Retinal pigment epithelial cell (primary cell): ENCODE data around the gene ARHGEF7.

Experiments
- DNase-seq: peaks from one replicate; pipeline ENCODE4 v3.0.0-alpha.2; 2010; ENCODE audit warnings: low read depth
- H3K4me3 ChIP-seq: 2 replicates; pipeline ENCODE4 v1.5.1; 2011; ENCODE audit warnings: mild to moderate bottlenecking, low read length, control low read depth, moderate library complexity
- TF ChIP-seq, protein P1 (sequence below): conservative IDR thresholded peaks from 2 replicates; pipeline ENCODE4 v1.5.1; 2011; ENCODE audit warnings: low read depth, low read length, control low read depth, inconsistent platforms

Gene ARHGEF7

DNA sequence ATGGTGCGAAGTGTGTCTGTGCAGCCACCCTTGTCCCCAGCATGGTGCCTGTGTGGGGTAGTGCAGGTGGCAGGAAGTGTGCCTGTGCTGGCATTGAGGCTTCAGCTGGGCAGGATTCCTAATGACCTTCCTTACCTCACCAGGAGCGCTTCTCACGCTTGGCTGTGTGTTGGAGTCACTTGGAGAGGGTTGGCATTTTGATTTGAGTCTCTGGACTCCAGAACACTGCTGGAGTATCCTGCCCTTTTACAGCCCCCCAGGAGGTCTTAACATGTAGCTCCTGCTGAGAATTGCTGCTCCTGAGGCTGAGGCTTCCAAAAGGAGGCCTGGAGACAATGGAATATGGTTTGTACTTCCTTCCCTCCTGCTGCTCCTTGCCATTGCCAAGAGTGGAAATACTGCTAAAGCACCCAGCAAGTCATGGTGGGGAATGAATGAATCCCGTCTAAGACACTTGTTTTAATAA is 87.1 kb downstream of the ARHGEF7 start:
- TF ChIP-seq, protein P1, sequence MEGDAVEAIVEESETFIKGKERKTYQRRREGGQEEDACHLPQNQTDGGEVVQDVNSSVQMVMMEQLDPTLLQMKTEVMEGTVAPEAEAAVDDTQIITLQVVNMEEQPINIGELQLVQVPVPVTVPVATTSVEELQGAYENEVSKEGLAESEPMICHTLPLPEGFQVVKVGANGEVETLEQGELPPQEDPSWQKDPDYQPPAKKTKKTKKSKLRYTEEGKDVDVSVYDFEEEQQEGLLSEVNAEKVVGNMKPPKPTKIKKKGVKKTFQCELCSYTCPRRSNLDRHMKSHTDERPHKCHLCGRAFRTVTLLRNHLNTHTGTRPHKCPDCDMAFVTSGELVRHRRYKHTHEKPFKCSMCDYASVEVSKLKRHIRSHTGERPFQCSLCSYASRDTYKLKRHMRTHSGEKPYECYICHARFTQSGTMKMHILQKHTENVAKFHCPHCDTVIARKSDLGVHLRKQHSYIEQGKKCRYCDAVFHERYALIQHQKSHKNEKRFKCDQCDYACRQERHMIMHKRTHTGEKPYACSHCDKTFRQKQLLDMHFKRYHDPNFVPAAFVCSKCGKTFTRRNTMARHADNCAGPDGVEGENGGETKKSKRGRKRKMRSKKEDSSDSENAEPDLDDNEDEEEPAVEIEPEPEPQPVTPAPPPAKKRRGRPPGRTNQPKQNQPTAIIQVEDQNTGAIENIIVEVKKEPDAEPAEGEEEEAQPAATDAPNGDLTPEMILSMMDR: no peak
- no peak overlapping the region for H3K4me3 ChIP-seq
- no peak for DNase-seq

DNA sequence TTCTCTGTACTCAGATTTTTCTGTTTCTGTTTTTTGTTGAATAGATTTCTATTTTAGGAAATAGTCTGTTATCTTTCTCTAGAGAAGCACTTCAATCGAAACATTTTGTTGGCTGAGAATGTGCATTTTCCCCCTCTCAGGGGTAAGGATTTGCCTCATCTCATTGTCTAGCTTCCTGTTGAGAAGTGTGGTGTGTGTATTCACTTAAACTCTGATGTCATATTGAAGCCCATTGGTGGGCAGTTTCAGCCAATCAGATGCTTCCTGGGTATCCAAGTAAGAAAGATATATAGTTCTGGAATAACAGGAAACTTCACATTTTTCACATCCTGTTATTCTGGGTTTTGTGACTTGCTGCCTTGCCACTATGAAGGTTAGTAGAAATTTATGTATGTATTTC is 87.6 kb downstream of the ARHGEF7 start:
- no peak overlapping the region for H3K4me3 ChIP-seq
- TF ChIP-seq, protein P1: no peak
- DNase-seq: no peak

DNA sequence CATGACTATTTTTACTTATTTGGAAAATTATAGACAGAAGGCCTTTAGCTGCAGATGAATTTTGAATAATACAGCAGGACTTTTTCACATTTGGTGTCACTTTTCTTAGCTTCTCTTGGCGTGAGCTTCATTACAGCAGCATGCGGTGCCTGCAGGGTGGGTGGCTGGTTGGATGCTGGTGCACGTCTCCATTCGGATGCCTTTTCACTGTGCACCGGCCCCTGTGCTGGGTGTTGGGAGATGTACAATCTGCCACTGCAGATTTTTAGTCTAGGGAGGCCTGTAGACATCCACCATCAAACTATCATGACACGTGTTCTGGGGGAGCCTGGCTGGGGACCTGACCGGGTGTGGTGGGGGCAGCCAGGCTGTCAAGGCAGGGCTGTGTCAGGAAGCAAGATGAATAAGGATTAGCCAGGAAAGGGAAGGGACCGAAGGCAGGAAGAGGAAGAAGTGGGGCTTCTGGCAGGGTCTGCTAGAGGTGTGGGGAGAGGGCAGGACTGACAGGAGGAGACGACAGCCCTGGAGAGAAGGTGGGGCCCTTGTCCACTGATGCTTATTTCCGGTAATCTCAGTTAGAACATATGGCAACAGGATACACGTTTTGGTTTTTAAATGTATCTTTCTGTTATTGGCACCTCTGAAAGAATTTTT is 88.8 kb downstream of the ARHGEF7 start:
- TF ChIP-seq, protein P1: no peak
- DNase-seq: no peak
- no peak overlapping the region for H3K4me3 ChIP-seq

DNA sequence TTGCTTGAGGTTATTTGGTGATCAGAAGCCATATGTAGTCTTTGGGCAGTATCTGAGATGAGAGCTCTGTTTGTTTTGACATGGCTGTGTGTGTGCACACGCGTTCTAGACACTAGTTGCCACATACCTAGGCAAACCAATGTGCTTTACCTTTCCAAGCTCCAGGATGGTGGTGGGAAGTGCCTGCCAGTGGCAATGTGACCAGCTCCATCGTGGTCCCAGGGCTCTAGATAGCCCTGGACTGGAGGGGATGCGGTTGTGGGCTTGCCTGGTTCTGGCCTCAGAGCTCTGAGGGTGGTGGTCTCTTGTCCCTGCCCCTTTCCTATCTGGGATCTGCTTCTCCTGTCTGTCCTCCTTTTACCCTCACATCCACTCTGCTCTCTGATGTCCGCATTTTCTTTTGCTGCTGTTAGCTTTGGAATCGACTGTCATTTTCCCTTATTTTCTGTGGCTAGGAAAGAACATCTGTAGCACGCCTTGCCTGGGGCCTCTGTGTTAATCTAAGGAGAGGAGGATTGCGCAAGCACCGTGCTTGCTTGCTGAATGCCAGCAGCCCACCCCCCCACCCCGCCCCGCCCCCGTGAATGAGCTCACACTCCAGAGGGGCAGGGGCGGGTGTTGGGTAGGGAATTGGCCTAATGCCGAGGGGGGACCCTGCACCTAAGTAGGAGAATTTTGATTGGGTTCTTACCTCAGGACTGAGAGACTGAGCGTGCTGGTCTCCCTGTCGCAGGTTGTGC is 89.5 kb downstream of the ARHGEF7 start:
- TF ChIP-seq, protein P1: no peak
- DNase-seq: no peak
- no peak overlapping the region for H3K4me3 ChIP-seq

- no peak for DNase-seq
- H3K4me3 ChIP-seq: no peak overlapping the region
- TF ChIP-seq, protein P1: no peak
These were observed 91.0 kb downstream of the ARHGEF7 start for GRCh38 chr13:111206148-111206547.

GRCh38 chr13:111209613-111210012 is 94.5 kb downstream of the ARHGEF7 start:
- peak overlapping the region; percentile 66 for H3K4me3 ChIP-seq
- no peak for DNase-seq
- TF ChIP-seq, protein P1: no peak

GRCh38 chr13:111210091-111210490 is 95.0 kb downstream of the ARHGEF7 start:
- H3K4me3 ChIP-seq: peak overlapping the region; percentile 66
- TF ChIP-seq, protein P1: no peak
- no peak for DNase-seq
